Gastroesophageal sphincter (tissue), 3 donors: ENCODE data around the gene AP4E1.

Source experiments
- POLR2A ChIP-seq, 2 donors: fragments of 450-650 bp; IDR thresholded peaks; one replicate each; pipeline ENCODE4 v1.6.1; 2017; ENCODE audit warnings: antibody characterized with exemption in 2 of 2, mild to moderate bottlenecking in 2 of 2, moderate library complexity in 1 of 2
- POLR2AphosphoS5 ChIP-seq: sonication (generic); formaldehyde crosslinking; IDR thresholded peaks from one replicate; pipeline ENCODE4 v1.6.1; 2017; ENCODE audit warnings: antibody characterized with exemption
- TF ChIP-seq, protein P1 (sequence below), 4 experiments: fragments of 200-600 bp in 2 of 4; fragments of 450-650 bp in 2 of 4; sonication (generic) in 1 of 4; IDR thresholded peaks; one replicate each; pipeline ENCODE4 v1.5.1; 2017 to 2019; ENCODE audit warnings: antibody characterized with exemption in 4 of 4, mild to moderate bottlenecking in 2 of 4, moderate library complexity in 2 of 4

GRCh38 chr15:50968353-50968752, 59.9 kb downstream of the AP4E1 start:
- TF ChIP-seq, protein P1, sequence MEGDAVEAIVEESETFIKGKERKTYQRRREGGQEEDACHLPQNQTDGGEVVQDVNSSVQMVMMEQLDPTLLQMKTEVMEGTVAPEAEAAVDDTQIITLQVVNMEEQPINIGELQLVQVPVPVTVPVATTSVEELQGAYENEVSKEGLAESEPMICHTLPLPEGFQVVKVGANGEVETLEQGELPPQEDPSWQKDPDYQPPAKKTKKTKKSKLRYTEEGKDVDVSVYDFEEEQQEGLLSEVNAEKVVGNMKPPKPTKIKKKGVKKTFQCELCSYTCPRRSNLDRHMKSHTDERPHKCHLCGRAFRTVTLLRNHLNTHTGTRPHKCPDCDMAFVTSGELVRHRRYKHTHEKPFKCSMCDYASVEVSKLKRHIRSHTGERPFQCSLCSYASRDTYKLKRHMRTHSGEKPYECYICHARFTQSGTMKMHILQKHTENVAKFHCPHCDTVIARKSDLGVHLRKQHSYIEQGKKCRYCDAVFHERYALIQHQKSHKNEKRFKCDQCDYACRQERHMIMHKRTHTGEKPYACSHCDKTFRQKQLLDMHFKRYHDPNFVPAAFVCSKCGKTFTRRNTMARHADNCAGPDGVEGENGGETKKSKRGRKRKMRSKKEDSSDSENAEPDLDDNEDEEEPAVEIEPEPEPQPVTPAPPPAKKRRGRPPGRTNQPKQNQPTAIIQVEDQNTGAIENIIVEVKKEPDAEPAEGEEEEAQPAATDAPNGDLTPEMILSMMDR (IDR thresholded peaks at IDR 0.05) = no peak
- TF ChIP-seq POLR2AphosphoS5 (no peak), POLR2A (IDR thresholded peaks at IDR 0.05) (no peak)
